Panc1 (cell line): ENCODE results near the gene CIC. TPM values are rescaled to one million over a fixed set of nuclear protein-coding genes. Genes with fewer than 3 reads are reported as not detected.
"Not testable (repeated sequence)": the region's sequence is repeated elsewhere in the genome, so short reads cannot be mapped to it uniquely, and the experiment has no call there.

Source experiments
- ATAC-seq: fragments of 200-7000 bp; cut with Tn5 transposase; 2 replicates; pipeline ENCODE4 v1.9.1; 2020; ENCODE audit warnings: mild to moderate bottlenecking, moderate library complexity
- BruUV-seq: library from RNA; stranded (reverse); fragments of 400-500 nt; replicated peaks from 2 replicates; lab custom pipeline; 2021; lab: Mats Ljungman, UMichigan
- CTCF ChIA-PET: fragments of 300-600 bp; sonication (Branson Sonifier 250); formaldehyde crosslinking; loops from one replicate; lab custom pipeline; 2022; ENCODE audit warnings: antibody characterized with exemption; lab: Charles Lee
- POLR2A ChIA-PET: fragments of 300-600 bp; sonication (Branson Sonifier 250); formaldehyde crosslinking; loops from one replicate; lab custom pipeline; 2022; ENCODE audit warnings: antibody characterized with exemption; lab: Charles Lee
- DNase-seq: peaks from one replicate; pipeline ENCODE4 v3.0.0-alpha.2; 2010; ENCODE audit warnings: low read depth, low spot score
- H3K27ac ChIP-seq: 2 replicates; pipeline ENCODE4 v1.5.1; 2011; ENCODE audit warnings: mild to moderate bottlenecking, low read length, inconsistent platforms
- H3K27me3 ChIP-seq: fragments of 200-500 bp; sonication (Bioruptor generic); 2 replicates; pipeline ENCODE4 v1.6.0; 2014; ENCODE audit warnings: low read length, inconsistent platforms; ENCODE audit not compliant: control insufficient read depth, insufficient read depth
- H3K36me3 ChIP-seq: fragments of 200-500 bp; sonication (Bioruptor generic); 2 replicates; pipeline ENCODE4 v1.5.1; 2014; ENCODE audit warnings: inconsistent platforms, mild to moderate bottlenecking, low read length, moderate library complexity; ENCODE audit not compliant: control insufficient read depth, insufficient read depth
- H3K4me1 ChIP-seq: 2 replicates; pipeline ENCODE4 v1.5.1; 2011; ENCODE audit warnings: inconsistent platforms, mild to moderate bottlenecking, low read length, moderate library complexity; ENCODE audit not compliant: control insufficient read depth, insufficient read depth
- H3K4me3 ChIP-seq, 2 experiments: 2 replicates each; pipeline ENCODE4 v1.5.1; 2011 to 2012; ENCODE audit warnings: low read depth in 2 of 2, low read length in 2 of 2, mild to moderate bottlenecking in 2 of 2, inconsistent platforms in 1 of 2, moderate library complexity in 1 of 2
- H3K9me3 ChIP-seq: fragments of 200-500 bp; sonication (Bioruptor generic); 2 replicates; pipeline ENCODE4 v1.5.1; 2014; ENCODE audit warnings: low read depth, mild to moderate bottlenecking, inconsistent platforms, low read length, moderate library complexity; ENCODE audit not compliant: control insufficient read depth, insufficient read depth
- POLR2AphosphoS5 ChIP-seq: IDR thresholded peaks from 2 replicates; pipeline ENCODE4 v1.6.1; 2012; ENCODE audit warnings: mild to moderate bottlenecking, low read depth, low read length, moderate library complexity
- SIN3A ChIP-seq: IDR thresholded peaks from 2 replicates; pipeline ENCODE4 v1.6.1; 2012; ENCODE audit warnings: low read depth, mild to moderate bottlenecking, low read length, moderate library complexity, borderline replicate concordance; ENCODE audit not compliant: insufficient read depth
- TCF7L2 ChIP-seq: IDR thresholded peaks from 2 replicates; pipeline ENCODE4 v1.6.1; 2011; ENCODE audit warnings: mild to moderate bottlenecking, low read depth, low read length, inconsistent platforms
- in situ Hi-C: cut with HindIII; loops from 2 replicates; pipeline ENCODE4 v1.10.0; 2016; ENCODE audit warnings: low sequenced_read_pairs, low pct_unique_long_range_greater_than_20kb
- intact Hi-C: fragments of 100-400 bp; cut with micrococcal nuclease; formaldehyde crosslinking; loops from one replicate; pipeline ENCODE4 v1.10.0; 2022; ENCODE audit not compliant: unreplicated experiment
- total RNA-seq: library from RNA; stranded (reverse); gene quantifications from one replicate; pipeline ENCODE4 v1.2.1, GENCODE V29; 2021; ENCODE audit not compliant: unreplicated experiment
- TF ChIP-seq, protein P1 (sequence below): fragments of 450-650 bp; IDR thresholded peaks from 2 replicates; pipeline ENCODE4 v1.5.1; 2017; ENCODE audit warnings: mild to moderate bottlenecking
- TF ChIP-seq, protein P2 (sequence below), 2 experiments: IDR thresholded peaks; 2 replicates each; pipeline ENCODE4 v1.6.1; 2011 to 2012; ENCODE audit warnings: low read depth in 2 of 2, control low read depth in 1 of 2, low read length in 1 of 2, mild to moderate bottlenecking in 1 of 2, moderate library complexity in 1 of 2; ENCODE audit not compliant: insufficient read depth in 1 of 2

Gene CIC
- total RNA-seq, 1 experiment from 2014 or later: 67.4 TPM

- H3K36me3 ChIP-seq, POLR2A ChIA-PET, CTCF ChIA-PET, DNase-seq, in situ Hi-C loops, BruUV-seq, ATAC-seq, H3K27me3 ChIP-seq, H3K4me3 ChIP-seq, H3K27ac ChIP-seq, H3K9me3 ChIP-seq, H3K4me1 ChIP-seq, intact Hi-C loops: not testable (repeated sequence)
These were observed 70.9 kb downstream of the CIC start for GRCh38 chr19:42339922-42340321.

GRCh38 chr19:42343344-42344110 is 74.5 kb downstream of the CIC start:
- intact Hi-C loops: no loop called here
- in situ Hi-C loops: no loop called here
- H3K4me1 ChIP-seq: no peaks in the 10 kb centered on the region
- no peak for DNase-seq
- no peak overlapping the region for H3K27ac ChIP-seq
- H3K9me3 ChIP-seq: no peaks in the 10 kb centered on the region
- TF ChIP-seq SIN3A: no peak
- no peak for TF ChIP-seq POLR2AphosphoS5
- TF ChIP-seq, protein P1, sequence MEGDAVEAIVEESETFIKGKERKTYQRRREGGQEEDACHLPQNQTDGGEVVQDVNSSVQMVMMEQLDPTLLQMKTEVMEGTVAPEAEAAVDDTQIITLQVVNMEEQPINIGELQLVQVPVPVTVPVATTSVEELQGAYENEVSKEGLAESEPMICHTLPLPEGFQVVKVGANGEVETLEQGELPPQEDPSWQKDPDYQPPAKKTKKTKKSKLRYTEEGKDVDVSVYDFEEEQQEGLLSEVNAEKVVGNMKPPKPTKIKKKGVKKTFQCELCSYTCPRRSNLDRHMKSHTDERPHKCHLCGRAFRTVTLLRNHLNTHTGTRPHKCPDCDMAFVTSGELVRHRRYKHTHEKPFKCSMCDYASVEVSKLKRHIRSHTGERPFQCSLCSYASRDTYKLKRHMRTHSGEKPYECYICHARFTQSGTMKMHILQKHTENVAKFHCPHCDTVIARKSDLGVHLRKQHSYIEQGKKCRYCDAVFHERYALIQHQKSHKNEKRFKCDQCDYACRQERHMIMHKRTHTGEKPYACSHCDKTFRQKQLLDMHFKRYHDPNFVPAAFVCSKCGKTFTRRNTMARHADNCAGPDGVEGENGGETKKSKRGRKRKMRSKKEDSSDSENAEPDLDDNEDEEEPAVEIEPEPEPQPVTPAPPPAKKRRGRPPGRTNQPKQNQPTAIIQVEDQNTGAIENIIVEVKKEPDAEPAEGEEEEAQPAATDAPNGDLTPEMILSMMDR: no peak
- TF ChIP-seq, protein P2, sequence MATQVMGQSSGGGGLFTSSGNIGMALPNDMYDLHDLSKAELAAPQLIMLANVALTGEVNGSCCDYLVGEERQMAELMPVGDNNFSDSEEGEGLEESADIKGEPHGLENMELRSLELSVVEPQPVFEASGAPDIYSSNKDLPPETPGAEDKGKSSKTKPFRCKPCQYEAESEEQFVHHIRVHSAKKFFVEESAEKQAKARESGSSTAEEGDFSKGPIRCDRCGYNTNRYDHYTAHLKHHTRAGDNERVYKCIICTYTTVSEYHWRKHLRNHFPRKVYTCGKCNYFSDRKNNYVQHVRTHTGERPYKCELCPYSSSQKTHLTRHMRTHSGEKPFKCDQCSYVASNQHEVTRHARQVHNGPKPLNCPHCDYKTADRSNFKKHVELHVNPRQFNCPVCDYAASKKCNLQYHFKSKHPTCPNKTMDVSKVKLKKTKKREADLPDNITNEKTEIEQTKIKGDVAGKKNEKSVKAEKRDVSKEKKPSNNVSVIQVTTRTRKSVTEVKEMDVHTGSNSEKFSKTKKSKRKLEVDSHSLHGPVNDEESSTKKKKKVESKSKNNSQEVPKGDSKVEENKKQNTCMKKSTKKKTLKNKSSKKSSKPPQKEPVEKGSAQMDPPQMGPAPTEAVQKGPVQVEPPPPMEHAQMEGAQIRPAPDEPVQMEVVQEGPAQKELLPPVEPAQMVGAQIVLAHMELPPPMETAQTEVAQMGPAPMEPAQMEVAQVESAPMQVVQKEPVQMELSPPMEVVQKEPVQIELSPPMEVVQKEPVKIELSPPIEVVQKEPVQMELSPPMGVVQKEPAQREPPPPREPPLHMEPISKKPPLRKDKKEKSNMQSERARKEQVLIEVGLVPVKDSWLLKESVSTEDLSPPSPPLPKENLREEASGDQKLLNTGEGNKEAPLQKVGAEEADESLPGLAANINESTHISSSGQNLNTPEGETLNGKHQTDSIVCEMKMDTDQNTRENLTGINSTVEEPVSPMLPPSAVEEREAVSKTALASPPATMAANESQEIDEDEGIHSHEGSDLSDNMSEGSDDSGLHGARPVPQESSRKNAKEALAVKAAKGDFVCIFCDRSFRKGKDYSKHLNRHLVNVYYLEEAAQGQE (IDR thresholded peaks at IDR 0.05; ENCODE audit: insufficient read depth in 1 of 2, low read depth in 2 of 2, low read length in 1 of 2): no peak
- TF ChIP-seq TCF7L2: no peak
- H3K27me3 ChIP-seq: no peaks in the 10 kb centered on the region
- no peak for ATAC-seq
- no TSS peak for BruUV-seq
- H3K4me3 ChIP-seq: no peak overlapping the region
- ChIA-PET CTCF (no interaction called here), POLR2A (no interaction called here)
- no peaks in the 10 kb centered on the region for H3K36me3 ChIP-seq

- in situ Hi-C loops: no loop called here
These were observed 75.4 kb downstream of the CIC start for GRCh38 chr19:42344336-42344893.

More at GRCh38 chr19:42344336-42344893, 75.4 kb downstream of the CIC start:
- BruUV-seq: no TSS peak
- no peak overlapping the region for H3K4me3 ChIP-seq
- no peak overlapping the region for H3K27ac ChIP-seq
- intact Hi-C loops: no loop called here
- DNase-seq (no peak), ATAC-seq (no peak)
- H3K27me3 ChIP-seq: no peaks in the 10 kb centered on the region
- ChIA-PET POLR2A (no interaction called here), CTCF (no interaction called here)
- H3K9me3 ChIP-seq: no peaks in the 10 kb centered on the region
- TF ChIP-seq SIN3A: no peak
- TF ChIP-seq POLR2AphosphoS5: no peak
- TF ChIP-seq, protein P2 (IDR thresholded peaks at IDR 0.05; ENCODE audit: insufficient read depth in 1 of 2, low read depth in 2 of 2, low read length in 1 of 2): no peak
- TF ChIP-seq, protein P1: no peak
- no peak for TF ChIP-seq TCF7L2
- no peaks in the 10 kb centered on the region for H3K36me3 ChIP-seq
- H3K4me1 ChIP-seq: no peaks in the 10 kb centered on the region
